Pancreas (tissue), 10 donors: ENCODE results near the gene GNL3L. TPM values are rescaled to one million over a fixed set of nuclear protein-coding genes. Genes with fewer than 3 reads are reported as not detected.
"Not testable (repeated sequence)": the region's sequence is repeated elsewhere in the genome, so short reads cannot be mapped to it uniquely, and the experiment has no call there.

Experiments used
- ATAC-seq, 4 donors: fragments of 200-7000 bp; cut with Tn5 transposase; one replicate each; pipeline versions ENCODE4 v1.8.0 to v1.9.1; 2020; ENCODE audit warnings: mild to moderate bottlenecking in 4 of 4, moderate library complexity in 4 of 4
- DNase-seq, 6 donors: peaks; one replicate each; pipeline ENCODE4 v3.0.0-alpha.2; 2020
- FAIRE-seq: peaks from 2 replicates; lab custom pipeline; 2012; peaks lifted over from hg19 to GRCh38; lab: Jason Lieb, UNC
- H3K27ac ChIP-seq, 4 donors: fragments of 200-600 bp; sonication (generic); 1 replicate in 3 of 4; 2 replicates in 1 of 4; pipeline versions ENCODE4 v1.5.0 to v1.8.0; 2020
- H3K27me3 ChIP-seq, 4 donors: fragments of 200-600 bp; one replicate each; pipeline ENCODE4 v1.8.0; 2021
- H3K36me3 ChIP-seq, 3 donors: fragments of 200-600 bp; sonication (generic) in 1 of 3; one replicate each; pipeline versions ENCODE4 v1.5.0 to v1.8.0; 2020 to 2021
- H3K4me1 ChIP-seq, 3 donors: fragments of 200-600 bp; one replicate each; pipeline ENCODE4 v1.8.0; 2021
- H3K4me3 ChIP-seq, 4 donors: fragments of 200-600 bp; sonication (generic) in 2 of 4; one replicate each; pipeline versions ENCODE4 v1.5.0 to v1.8.0; 2020 to 2021
- H3K9me3 ChIP-seq, 4 donors: fragments of 200-600 bp; one replicate each; pipeline ENCODE4 v1.8.0; 2021
- CTCF ChIP-seq, 4 donors: fragments of 200-600 bp; sonication (generic) in 3 of 4; IDR thresholded peaks; one replicate each; pipeline versions ENCODE4 v1.5.0 to v1.8.0; 2021; ENCODE audit warnings: antibody characterized with exemption in 4 of 4
- WGBS, 2 donors: extraction: QIAGEN DNeasy Blood & Tissue Kit; methylation state at CpG; one replicate each; pipeline ENCODE4 v1.1.7; 2013; 5-methylcytosine and 5-hydroxymethylcytosine counted together
- intact Hi-C, 3 donors: fragments of 100-400 bp; cut with DNase I; formaldehyde crosslinking; loops; one replicate each; pipeline versions ENCODE4 v1.11.1 to v1.14.2; 2022
- polyA plus RNA-seq, 2 donors: library from polyadenylated mRNA; stranded (reverse); fragments of 200-250 nt; gene quantifications; one replicate each; pipeline ENCODE4 v1.2.3, GENCODE V29; 2013
- total RNA-seq, 6 donors: library from RNA; stranded (reverse); fragmentation: NEBNext Ultra II Directional in 4 of 6; extraction: Animal tissue kit (Norgen Biotek cat#: 25700) in 4 of 6; gene quantifications; one replicate each; pipeline versions ENCODE4 v1.2.1 to v1.2.4, GENCODE V29; 2021 to 2023
- donor health status: healthy with polysubstance abuse.
- donor health status: DM: no; HTN: no; CAD: no; lungs with moderate emphysema.
- donor health status: DM: no; HTN: no; CAD: no.
- donor health status: control.
- donor health status: control.
- donor health status: Bipolar disorder and iron deficiency.
- donor health status: DM: yes; HTN: yes; CAD: no.
- donor health status: DM: no; HTN: no; CAD: no.
- donor health status: DM: no; HTN: no; CAD: no.
- donor health status: DM: yes; HTN: yes; CAD: no.

The GNL3L gene
- total and polyA plus RNA-seq, 8 donors: 4.0 to 21.6 (median 13.9) TPM

GRCh38 chrX:54534271-54534670 lies 4.3 kb downstream of the GNL3L start:
- DNase-seq (no peak), FAIRE-seq (no peak), ATAC-seq (no peak)
- Histone ChIP-seq H3K9me3 (no peaks in the 10 kb centered on the region), H3K27ac (no peak overlapping the region), H3K4me1 (peaks cover 0 to 8% (median 0%) of the 10 kb centered on the region in 3 donors), H3K36me3 (no peaks in the 10 kb centered on the region), H3K4me3 (no peak overlapping the region), H3K27me3 (no peaks in the 10 kb centered on the region)
- no peak for TF ChIP-seq CTCF (IDR thresholded peaks at IDR 0.05)
- intact Hi-C loops: loop anchor here in 1 of 3 donors (10.0 kb wide), 1 partner anchor 59 kb away; no protein-coding TSS in a partner anchor
- WGBS, 2 donors: 77 to 78% methylated on average over 4 of the region's 4 CpGs

GRCh38 chrX:54540289-54540688 lies 10.3 kb downstream of the GNL3L start:
- Histone ChIP-seq H3K36me3 (peaks cover 0 to 25% (median 6%) of the 10 kb centered on the region in 3 donors), H3K4me3 (no peak overlapping the region), H3K9me3 (no peaks in the 10 kb centered on the region), H3K27me3 (no peaks in the 10 kb centered on the region), H3K4me1 (no peaks in the 10 kb centered on the region), H3K27ac (no peak overlapping the region)
- DNase-seq (no peak), FAIRE-seq (no peak), ATAC-seq (no peak)
- no peak for TF ChIP-seq CTCF (IDR thresholded peaks at IDR 0.05)
- intact Hi-C loops: no loop called here
- WGBS, 2 donors: 85 to 89% methylated on average over 4 of the region's 4 CpGs

GRCh38 chrX:54542239-54542638 lies 12.2 kb downstream of the GNL3L start:
- FAIRE-seq, ATAC-seq, H3K27me3 ChIP-seq, H3K4me1 ChIP-seq, H3K4me3 ChIP-seq, intact Hi-C loops, DNase-seq, H3K9me3 ChIP-seq, H3K27ac ChIP-seq: not testable (repeated sequence)
- peaks cover 0 to 25% (median 6%) of the 10 kb centered on the region in 3 donors for H3K36me3 ChIP-seq
- 83 to 97% methylated on average over 2 of the region's 4 CpGs for WGBS, 2 donors

- FAIRE-seq (no peak), DNase-seq (no peak), ATAC-seq (no peak)
- Histone ChIP-seq H3K9me3 (no peaks in the 10 kb centered on the region), H3K27ac (no peak overlapping the region), H3K4me3 (no peak overlapping the region), H3K36me3 (peaks cover 0 to 18% (median 11%) of the 10 kb centered on the region in 3 donors), H3K27me3 (no peaks in the 10 kb centered on the region), H3K4me1 (no peaks in the 10 kb centered on the region)
- TF ChIP-seq CTCF (IDR thresholded peaks at IDR 0.05): no peak
- 91 to 98% methylated on average over 4 of the region's 4 CpGs for whole genome bisulfite sequencing, 2 donors
- intact Hi-C loops: no loop called here
Observed at GRCh38 chrX:54550821-54551220, 20.8 kb downstream of the GNL3L start.

DNA sequence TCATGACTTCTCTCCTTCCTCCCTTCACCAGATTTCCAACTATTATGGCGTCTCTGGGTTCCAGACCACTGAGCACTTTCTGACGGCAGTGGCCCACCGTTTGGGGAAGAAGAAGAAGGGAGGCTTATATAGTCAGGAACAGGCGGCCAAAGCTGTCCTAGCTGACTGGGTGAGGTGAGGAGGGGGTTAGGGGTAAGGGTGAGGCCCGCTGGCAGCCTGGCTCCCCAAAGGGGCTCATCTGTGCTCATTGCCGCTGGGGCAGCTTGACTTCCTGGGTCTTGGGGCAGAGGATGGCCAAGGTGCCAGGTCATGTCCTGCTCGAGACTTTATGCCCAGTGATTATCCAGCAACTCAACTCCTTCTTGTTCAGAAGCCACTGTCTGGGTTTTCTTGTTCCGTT lies 21.8 kb downstream of the GNL3L start:
- ATAC-seq (no peak), DNase-seq (no peak), FAIRE-seq (no peak)
- intact Hi-C loops: no loop called here
- no peaks in the 10 kb centered on the region for H3K9me3 ChIP-seq
- H3K4me3 ChIP-seq: no peak overlapping the region
- TF ChIP-seq CTCF (IDR thresholded peaks at IDR 0.05): no peak
- no peaks in the 10 kb centered on the region for H3K27me3 ChIP-seq
- 86 to 91% methylated on average over 7 to 8 of the region's 8 CpGs for WGBS, 2 donors
- H3K4me1 ChIP-seq: no peaks in the 10 kb centered on the region
- H3K36me3 ChIP-seq: peaks cover 0 to 18% (median 11%) of the 10 kb centered on the region in 3 donors
- no peak overlapping the region for H3K27ac ChIP-seq

- H3K27me3 ChIP-seq, H3K4me1 ChIP-seq, H3K4me3 ChIP-seq, H3K27ac ChIP-seq, ATAC-seq, intact Hi-C loops, H3K9me3 ChIP-seq, FAIRE-seq, DNase-seq, H3K36me3 ChIP-seq: not testable (repeated sequence)
- WGBS, 2 donors: 84 to 98% methylated on average over 7 of the region's 7 CpGs
Observed at GRCh38 chrX:54555006-54555405, 25.0 kb downstream of the GNL3L start.
